ENCODE results near the gene BID.

BID gene

DNA sequence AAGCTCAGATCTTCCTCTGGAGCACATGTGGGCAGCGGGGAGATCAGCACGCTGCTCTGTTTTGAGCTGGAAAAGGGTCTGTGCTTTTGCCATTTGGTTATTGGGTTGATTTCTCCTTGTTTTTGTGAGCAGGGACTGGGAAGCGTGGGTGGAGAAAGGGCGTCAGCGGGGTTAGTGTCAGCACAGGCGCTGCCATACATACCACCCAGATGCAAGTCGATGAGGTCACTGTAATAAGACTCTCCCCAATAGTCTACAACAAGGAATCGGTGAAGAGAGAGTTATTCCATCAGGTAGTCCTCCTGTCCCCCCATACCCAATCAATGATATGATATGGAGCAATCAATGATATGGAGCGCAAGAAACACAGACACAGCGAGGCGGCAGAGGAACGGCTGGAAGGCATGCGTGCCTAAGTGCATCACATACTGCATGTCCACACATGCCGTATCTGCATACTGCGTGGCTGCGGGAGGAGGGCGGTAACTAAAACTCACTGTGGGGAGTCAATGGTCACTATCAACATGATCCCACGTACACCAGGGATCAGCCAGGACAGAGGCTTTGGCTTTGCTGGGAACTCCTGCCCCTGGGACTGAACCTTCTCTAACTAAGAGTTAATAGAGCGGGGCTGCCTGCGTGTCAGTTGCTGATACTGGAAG, 29.5 kb upstream of the BID start:
- DNase-seq (ENCODE audit: low spot score) = no peak

DNA sequence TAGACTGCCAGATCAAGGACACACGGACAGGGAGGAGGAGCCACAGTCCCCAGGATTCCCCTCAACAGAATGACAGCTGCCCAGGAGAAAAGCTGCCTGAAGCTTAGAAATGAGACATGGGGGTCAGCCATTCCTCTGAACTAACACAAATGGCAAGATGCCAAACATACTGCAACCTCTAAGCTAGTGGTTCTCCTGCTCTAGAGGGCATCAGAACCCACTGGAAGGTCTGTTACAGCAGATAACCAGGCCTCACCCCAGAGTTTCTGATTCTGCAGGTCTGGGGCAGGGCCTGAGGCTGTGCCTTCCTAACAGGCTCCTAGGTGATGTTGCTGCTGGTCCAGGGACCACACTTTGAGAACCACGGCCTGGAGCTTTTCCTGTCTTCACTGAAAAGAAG, 28.6 kb upstream of the BID start:
- no peak for DNase-seq (ENCODE audit: low spot score)

DNA sequence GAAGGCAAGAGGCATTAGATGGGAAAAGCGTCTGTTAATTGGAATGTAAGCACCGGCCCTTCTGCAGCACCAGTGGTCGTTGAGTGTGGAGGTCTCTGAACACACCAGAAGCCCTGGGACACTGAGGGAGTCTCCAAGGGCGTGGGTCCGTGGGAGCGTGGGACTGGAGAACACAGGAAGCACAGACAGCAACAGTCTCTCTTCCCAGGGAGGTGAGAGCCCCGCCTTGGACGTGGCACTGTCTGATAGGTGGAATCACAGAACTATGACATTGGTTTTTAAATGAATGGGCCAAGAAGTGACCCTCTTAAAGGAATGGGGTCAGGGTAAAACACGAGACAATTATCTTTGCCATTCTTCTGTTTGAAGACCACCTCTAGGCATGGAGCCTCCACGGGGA, 28.1 kb upstream of the BID start:
- no peak for DNase-seq (ENCODE audit: low spot score)

DNA sequence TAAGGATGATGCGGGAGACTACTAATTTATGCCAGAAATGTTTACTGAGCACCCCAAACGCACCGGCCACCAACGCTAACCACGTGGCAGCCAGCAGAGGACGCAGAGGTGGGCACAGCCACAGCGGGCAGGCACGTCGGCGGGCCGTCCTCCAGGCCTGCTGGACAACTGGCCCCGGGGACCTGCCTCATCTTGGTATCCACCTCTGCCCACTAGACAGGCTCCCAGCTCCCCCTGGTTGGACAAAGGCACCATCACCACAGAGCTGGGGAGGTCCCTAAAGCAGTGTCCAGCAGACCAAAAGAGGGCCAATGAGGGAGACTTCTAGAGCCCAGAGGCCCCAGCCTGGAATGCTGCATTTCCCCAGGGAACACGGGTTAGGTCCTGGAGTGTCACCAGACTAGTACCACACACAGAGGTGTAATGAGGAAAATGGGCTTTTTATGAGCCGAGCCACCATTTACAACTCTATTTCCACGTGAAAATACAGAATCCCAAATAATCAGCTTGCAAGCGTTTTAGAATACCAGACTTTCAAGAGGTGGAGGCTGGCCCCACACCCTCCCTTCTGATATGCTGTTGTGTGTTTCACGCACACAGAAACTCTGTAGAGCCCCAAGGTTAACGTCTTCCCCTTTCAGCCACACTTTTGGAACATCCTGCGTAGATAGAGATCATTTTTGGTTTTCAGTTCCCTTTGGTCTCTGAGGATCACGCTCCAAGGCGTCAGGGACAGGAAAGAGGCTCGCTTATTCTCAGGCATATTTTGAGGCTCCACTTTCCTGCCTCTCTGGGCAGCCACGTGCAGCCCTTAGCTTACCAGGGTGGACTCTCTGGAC, 23.7 kb upstream of the BID start:
- DNase-seq (ENCODE audit: low spot score) = no peak

DNA sequence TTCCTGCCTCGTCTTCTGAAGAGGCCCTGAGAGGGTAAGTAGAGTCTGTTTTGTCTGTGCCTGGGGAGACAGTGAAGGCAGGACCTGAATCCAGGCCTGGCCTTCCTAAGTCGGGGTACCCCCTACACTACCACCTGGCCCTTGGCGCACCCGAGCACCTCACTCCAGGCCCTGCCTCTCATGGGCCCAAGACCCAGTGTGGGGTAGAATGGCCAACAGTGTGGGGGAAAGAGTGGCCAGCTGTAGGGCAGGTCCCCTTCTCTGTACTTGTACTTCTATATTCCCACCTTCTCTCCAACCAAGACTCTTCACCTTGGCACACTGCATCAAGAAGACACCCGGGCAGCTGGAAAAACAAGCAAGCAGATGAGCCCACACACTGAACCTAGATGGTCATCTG, 22.4 kb upstream of the BID start:
- no peak for DNase-seq (ENCODE audit: low spot score)

DNA sequence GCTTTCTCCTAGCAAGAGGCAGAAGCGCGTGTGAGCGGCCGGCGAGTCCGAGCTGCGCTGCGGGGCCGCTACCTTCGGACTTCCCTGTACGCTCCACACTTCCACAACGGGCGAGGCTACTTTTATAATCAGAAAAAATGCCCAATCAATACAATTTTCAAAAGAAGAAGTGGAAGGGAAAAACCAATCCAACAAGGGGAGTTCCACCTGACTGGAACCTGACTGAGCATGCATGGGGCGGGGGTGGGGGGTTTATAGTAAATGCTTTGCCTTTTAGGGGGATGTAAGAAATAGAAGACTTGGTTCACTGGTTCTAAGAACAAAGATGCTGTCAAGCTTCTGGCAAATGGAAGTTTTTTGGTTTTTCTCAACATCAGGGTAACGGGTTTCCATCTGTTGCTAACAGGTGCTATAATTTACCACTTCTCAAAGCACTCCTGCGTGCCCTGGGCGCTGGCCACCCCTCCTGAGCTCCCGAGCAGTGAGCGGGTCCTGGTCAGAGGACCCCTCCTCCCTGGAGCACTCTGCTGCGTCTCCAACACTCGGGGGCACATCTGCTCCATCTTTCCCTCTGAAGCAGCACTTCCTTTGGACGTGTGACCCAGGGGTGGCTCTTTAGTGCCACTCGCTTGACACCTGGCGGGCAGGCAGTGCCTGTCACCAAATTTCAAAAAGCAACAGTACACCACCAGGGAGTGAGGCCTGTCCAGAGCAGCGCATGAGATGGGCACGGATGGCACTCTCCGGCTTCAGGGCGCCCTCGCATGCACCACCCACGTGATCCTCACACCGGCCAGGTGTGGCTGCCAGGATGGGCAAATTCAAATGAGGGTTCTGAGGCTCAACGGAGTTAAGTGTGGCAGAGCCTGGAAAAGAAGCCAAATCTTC, 21.6 kb upstream of the BID start:
- DNase-seq (ENCODE audit: low spot score) = no peak

DNA sequence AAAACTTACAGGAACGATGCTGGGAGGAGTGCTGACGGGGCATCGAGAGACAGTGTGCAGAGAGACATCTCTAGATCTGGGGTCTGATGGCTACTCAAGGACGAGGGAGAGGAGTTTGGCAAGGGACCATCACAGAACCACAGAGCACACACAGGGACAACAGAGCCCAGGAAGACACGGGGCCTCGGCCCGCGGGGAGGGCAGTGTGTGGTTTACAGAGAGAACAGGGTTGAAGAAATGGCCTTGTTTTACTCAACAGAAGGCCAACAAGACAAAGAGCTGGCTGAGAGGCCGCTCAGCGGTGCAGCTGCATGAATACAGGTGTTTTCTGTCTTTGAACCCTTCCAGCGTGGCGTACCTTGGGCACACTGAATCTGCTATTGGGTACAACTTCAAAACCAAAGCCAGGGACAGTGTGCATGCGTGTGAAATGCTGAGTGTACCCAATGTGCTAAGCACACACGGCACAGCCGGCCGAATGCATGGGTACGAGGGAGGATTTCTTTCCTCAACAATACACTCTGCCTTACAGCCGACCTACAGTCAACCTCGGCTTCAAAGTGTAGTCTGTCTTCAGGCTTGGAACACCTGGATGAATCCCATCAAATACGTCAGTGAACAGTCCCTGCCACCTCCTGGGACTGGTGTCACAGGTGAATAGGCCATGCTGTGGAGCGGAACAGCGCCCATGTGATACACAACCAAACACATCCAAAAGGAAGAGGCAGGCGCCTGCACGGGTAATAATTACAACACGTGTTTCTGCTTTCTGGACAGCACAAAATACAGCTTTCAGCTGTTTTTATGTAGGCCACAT, 20.7 kb upstream of the BID start:
- DNase-seq (ENCODE audit: low spot score) = no peak

DNA sequence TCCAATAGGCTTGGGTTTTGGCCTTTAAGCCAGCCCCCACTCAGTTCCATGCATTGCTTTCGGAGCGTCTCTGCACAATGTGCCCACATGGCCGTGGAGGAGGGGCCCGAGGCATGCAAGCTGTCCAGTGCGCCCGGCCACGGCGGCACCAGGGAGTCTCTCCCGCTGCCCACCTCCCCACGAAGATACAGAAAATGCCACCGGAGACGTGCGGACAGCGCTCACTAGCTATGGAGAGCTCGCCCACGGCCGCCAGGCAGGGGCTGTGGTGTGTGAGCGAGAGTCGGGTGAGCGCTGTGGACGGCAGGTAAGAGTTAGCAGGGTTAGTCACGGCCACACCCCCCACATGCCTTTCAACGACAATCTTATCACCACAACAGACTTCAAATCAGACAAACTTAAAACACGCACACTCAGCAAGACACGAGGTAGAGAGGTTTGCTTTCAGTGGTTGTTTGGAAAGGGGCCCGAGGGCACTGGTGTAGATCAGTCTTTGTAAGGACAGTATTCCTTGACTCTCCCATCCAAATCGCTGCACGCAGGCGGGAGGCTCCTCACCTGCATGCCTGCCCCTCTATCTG, 18.7 kb upstream of the BID start:
- no peak for DNase-seq (ENCODE audit: low spot score)

DNA sequence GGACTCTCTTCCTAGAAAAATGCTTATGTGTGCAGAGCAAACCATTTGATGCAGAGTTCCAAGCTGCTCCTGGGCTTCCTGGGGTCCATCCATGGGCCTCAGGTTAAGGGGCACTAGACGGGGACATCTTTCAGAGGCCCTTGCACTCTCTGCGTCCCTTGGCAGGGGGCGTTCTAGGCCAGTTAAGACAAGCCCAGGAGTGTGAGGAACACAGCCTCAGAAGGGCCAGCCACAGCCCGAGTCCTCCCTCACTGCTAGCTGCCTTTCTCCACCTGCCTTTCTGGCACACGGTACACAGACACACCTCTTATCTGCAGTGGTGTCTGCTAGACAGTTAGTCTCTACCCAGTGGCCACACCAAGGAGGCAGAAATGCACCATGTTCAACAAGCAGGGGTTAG, 18.0 kb upstream of the BID start:
- peak; percentile 53 for DNase-seq (ENCODE audit: low spot score)

DNA sequence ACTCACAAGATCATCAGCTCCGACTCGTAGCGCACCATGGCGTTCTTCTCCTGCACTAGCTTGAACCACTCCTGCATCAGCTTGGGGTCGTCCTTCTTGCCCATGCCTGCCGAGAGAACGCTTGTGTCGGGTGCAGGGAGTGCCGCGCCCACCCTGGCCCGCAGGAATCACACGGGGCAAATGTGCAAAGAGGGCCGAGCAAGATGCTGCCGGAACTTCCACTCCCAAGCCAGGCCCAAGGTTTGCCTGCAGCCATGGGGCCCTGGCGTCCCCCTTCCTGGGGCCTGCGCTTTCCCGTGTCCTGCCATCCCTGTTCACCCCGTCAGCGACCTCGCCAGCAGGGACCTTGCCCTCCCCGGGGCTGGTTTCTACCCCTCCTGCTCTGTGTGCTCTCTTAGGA, 16.9 kb upstream of the BID start:
- no peak for DNase-seq (ENCODE audit: low spot score)

DNA sequence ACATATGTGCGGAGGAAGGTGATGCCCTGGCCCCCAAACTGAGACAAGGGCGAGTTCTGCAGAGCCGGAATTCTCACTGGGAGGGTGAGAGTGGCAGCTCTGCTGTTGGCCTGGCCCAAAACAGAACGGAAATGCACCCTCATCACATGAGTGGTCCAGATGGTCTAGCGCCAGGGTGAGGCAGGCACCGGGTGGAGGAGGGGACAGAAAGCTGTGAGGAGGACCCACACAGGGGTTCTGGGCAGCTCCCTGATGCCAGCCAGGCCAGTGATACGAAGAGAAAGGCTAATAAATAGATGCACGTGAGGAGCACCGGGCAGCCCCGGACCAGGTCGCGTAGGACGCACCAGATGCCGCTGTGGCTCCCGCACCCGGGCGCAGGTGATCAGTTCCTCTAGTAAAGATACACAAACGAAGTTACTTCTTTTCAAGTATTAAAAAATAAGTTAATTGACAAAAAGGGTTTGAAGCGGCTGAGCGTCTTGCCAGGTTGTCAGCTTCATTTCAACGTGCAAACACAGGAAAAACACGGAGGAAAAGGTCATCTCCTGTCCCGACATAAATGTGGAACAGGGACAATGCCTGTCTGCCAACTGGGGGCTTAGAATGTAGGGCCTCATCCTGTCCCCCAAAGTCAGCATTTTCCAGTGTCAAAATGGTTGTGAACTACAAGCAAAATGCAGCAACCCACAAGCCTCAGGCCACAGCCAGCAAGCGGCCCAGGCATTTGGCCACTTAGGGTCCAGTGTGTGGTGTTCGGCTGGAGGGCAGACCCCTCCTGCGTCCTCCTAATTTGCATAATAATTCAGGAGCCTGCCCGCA, 15.3 kb upstream of the BID start:
- DNase-seq (ENCODE audit: low spot score) = peak; percentile 82

DNA sequence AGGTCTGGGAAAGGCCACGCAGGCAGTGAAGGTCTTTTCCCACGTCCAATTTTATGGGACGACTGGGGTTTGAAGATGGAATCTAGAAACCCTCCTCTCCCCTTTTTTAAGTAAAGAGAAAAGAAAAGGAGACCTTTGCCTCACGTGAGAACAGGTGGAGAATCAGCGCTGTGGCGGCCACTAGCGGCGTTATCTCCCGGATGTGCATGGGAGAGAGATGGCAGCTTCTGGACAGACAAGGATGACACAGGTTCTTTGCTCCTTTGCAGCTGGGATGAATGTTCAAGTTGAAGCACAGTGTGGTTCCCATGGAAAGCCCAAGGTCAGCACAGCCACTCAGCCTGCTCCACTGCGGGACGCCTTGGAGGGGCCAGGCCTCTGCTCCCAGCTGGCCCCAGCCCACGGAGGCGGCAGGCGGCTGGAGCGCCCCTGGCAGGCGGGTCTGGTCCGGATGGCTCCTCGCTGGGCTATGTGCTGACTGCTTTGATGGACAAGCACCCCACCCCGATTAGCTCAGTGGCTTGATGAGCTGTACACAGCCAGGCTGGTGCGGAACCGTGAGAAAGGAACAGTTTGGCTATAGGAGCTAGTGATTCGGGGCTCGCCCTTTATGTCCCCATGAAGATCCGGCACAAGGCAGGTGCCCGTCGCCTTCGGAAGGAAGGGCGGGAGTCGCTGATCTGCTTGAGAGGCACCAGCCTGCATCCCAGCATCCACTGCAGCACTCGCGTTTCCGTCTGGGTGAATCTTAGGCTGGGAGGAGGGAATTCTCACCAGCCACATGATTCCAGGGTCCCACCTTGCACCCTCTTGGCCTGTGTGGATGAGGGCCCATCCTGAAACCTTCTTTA, 14.5 kb upstream of the BID start:
- DNase-seq (ENCODE audit: low spot score) = peak; percentile 78

DNA sequence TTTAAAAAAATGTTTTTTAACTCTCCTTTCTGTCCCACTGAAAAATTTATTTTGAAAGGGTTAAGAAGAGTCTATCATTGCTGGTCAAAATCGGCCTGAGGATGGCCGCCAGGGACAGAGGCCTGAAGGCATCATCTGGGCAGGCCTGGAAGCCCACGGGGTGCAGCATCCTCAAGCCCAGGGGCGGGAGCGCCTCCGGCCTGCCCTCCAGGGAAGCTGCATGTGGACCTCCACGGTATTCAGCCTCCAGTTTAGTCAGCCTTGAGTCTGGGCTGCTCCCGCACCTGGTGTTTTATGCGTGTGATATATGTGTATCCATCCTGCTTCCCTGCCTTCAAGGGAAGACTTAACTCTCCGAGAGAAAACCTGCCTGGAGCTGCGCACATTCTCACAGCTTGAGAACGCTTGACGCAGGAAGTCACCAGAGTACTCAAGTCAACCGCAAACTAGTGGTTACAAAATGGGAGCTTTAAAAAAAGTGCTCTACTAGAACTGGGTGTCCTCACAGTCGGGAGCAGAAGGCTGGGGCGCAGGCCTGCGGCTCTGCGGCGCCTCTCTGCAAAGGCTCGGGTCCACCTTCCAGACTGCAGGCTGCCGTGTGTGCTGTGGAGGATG, 13.6 kb upstream of the BID start:
- no peak for DNase-seq (ENCODE audit: low spot score)

DNA sequence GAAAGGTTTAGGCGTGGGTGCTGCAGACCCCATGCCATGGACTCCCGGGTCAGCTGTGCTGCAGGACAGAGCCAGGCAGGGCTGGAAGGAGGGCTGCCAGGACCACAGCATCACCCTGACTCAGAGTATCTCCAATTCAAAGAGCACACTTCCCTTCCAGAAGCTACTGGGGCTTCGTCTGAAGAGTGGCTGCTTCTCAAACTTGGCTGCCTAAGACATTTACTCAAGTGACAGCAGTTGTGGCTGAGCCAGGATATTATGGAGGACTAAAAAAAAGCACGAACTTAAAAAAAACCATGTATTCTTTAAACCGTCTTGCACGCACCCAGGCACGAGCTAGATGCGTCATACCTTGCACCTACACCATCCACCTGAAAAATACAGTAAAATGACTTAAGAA, 13.0 kb upstream of the BID start:
- no peak for DNase-seq (ENCODE audit: low spot score)

DNA sequence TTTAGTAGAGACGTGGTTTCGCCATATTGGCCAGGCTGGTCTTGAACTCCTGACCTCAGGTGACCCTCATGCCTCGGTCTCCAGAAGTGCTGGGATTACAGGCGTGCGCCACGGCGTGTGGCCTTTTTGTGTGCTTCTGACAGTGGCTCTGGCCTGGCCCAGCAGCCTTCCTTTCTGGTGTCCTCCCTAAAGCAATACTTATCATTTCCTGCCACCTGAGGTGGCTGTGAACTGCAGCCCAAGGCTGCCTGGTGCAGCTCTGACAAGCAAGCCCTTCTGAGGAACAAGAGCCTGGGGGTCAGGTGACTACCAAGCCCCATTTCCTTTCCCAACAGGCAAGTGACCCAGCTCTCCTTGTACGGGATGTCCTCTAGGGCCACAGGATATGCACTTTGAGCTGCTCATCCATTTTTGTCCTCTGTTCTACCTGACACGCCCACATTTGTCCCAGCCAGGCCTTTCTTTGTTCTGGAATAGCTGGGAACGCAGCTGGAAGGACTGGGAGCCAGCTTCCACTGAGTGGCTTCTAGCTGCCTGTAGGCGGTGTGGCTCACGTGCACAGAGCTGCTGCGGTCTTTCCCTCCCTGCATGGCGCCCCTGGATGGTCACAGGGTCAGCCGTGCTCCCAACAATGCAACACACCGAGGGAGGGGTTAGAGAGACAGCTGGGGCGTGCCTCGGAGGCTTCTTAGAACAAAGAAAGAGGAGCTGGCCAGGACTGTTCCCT, 12.3 kb upstream of the BID start:
- DNase-seq (ENCODE audit: low spot score) = no peak

DNA sequence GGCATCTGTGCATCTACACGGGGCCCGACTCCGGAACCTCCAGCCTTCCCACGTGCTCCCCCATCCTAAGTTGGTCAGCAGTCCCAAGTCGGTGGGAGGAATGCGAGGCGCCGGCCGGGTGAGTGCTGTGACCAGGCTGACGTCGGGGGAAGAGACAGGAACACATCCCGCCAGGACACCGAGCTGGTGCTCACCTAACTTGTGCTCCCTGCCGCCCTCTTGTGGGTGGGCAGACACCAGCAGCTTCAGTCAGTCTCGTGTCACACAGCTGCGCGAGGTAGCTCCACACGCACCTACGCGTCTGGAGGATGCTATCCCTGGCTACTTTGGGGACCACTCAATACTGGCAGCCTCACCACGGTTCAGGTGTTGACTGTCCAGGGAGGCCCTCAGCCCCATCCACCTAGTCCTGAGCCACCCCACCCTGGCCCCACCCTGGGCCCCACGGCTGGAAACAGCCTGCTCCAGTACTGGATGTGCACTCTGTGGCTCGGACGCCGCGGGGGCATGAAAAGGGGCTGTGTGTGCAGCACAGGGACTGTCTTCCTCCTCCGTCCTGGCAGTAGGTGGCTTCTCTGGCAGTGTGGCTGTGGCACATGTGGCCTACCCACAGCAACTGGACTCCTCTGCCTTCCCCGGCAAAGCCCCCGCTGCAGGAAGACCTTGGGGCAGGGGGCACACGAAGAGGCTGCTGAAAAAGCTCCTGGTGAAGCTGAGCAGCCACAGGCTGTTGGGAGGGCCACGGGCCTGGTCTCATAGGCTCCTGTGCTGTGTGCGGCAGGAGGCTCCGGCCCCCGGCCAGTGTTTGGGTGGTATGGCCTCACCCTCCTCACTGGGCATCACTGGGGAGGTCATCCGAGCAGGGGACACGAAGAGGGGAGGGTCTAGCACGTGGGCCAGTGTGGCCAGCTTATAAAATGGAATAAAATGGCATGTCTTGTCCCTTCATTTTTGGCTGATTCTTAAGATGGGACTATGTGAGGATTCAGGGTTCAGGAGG, 11.2 kb upstream of the BID start:
- peak; percentile 48 for DNase-seq (ENCODE audit: low spot score)

DNA sequence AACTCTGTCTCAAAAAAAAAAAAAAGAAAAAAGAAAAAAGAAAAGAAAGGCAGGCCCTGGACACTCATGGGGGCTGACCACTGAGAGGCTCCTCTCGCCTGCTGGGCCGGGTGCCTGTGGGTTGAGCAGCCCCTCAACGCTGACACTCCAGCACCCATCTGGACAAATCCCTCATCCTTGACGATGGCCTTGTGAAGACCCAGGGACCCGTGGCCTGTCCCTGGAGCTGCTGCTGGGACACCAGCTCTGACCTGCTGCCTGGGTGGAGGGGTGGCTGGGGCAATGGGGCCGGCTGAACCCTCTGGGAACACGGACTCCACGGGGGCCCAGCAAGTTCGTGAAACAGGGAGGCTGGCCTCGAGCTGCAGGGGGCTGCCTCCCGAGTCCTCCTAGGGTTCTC, 10.5 kb upstream of the BID start:
- DNase-seq (ENCODE audit: low spot score) = no peak

Data from cerebellar cortex (tissue), 1 donor.